Nucleus accumbens (tissue), 56 donors: ENCODE results near the gene COL18A1.

Experiments
- DNase-seq, 56 donors: peaks; one replicate each; lab custom pipeline; 2025; lab: John Stamatoyannopoulos, UW

COL18A1 gene

DNA sequence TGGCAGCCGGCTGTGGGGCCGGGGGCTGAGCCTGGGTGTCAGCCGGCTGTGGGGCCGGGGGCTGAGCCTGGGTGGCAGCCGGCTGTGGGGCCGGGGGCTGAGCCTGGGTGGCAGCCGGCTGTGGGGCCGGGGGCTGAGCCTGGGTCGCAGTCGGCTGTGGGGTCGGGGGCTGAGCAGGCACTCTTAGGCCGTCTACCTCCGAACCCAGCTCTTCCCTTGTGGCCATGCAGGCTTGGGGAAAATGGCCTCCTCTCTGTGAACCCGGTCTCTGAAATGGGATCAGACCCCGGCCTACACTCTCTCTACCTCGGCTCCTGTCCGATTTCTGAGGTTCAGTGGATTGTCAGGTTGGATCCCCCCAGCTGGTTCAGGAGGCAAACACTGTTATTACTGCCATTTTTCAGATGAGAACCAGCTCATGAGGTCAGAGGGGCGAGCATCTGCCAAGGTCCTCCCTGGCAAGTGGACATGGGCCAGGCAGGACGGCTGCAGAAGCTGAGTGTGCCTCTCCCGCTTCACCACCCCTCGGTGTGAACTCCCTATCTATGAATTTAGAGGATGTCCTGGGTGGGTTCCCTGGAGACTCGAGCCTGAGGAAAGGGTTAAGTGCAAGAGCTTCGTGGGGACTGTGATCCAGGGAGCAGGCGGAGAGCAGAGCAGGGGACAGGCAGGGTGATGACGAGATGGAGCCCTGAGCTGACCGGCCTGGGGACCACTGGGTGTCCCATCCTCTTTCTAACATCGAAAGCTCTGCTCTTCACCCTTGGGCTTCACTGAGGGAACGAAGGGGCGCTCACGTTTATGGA lies 10.9 kb upstream of the COL18A1 start:
- no peak for DNase-seq

DNA sequence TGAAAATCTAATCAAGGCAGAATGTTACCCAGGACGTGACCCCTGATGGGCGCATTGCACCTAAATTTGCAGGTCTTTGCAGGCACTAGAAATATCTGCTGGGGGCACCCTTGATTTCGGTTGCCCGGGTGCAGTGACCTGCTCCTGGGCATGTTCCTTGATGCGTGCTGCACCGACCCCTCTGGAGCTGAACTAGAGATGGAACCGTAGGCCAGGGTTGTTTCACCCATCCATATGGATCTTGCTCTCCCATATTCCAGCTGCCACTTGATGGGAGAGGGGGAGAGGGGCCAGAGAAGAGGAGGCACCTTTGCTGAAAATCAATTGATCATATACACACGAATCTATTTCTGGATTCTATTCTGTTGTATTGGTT lies 8.4 kb upstream of the COL18A1 start:
- DNase-seq, result no peak

DNA sequence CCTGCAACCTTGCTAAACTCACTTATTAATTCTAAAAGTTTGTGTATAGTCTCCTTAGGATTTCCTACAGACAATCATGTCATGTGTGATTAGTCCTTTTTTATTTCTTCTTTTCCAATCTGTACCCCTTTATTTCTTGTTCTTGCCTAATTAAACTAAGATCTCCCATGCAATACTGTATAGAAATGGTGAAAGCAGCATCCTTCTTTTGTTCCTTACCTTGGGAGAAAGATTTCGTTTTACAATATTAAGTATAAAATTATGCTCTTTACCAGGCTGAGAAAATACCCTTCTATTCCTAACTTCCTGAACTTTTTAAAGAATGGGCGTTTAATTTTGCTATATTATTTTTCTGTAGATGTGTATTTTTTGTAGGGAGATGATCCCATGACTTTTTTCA lies 7.6 kb upstream of the COL18A1 start:
- no peak for DNase-seq

DNA sequence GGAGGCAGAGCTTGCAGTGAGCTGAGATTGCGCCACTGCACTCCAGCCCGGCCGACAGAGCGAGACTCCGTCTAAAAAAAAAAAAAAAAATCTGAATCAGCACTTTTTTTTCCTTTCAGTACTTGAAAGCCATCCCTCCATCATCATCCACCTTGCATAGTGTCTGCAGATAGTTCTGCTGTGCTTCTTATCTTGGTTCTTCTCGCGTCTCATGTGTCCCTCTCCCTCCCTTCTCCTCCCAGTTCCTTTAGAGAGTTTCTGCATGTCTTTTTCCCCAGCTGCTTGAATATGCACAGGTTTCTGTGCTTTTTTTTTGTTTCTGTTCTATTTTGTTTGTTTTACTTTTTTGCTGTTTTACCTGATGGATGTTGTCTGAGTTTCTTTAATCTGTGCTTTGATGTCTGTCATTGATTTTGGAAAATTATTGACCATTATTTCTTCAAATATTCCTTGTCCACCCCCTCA lies 3.9 kb upstream of the COL18A1 start:
- no peak for DNase-seq

DNA sequence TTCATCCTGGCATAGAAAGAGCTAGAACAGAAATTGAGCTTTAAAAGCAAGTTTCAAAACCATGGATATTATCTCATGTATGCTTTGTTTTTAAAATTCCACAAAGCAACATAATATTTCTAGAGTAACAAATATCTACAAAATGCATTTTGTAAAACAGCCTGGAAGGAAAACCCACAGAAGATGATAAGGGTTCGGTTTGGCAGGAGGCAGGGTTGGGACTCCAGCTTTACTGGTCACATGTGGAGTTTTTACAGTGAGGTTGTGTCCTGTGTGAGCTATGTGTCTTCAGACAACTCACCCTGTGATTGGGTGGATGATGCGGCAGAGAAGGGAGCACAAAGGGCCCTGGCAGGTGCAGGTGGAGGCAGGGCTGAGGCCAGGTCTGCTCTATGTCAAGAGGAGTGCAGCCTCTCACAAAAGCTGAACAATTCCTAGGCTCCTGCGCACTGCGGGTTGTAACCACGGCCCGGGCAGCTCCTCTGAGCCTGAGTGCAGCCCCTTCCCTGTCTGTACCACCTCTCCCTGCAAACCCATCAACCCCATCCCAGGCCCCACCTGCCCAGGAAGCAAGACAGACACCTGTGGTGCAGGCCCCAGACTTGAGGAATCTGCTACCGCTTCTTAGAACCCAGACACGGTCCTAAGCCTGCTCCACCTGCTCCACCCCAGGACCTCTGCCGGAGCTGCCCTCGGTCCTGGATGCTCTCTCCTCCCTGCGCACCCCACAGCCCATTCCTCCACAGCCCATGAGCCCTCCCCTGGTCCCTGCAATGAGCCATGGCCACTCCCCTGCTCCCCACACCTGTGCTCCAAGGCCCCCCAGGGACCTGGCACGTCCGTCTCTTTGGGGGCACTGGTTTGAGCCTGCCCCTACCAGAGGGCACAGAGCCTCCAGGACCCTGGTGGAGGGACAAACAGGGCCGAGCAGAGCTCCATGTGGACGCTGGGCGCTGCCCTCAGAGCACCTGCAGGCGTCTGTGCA lies 2.8 kb upstream of the COL18A1 start:
- no peak for DNase-seq

DNA sequence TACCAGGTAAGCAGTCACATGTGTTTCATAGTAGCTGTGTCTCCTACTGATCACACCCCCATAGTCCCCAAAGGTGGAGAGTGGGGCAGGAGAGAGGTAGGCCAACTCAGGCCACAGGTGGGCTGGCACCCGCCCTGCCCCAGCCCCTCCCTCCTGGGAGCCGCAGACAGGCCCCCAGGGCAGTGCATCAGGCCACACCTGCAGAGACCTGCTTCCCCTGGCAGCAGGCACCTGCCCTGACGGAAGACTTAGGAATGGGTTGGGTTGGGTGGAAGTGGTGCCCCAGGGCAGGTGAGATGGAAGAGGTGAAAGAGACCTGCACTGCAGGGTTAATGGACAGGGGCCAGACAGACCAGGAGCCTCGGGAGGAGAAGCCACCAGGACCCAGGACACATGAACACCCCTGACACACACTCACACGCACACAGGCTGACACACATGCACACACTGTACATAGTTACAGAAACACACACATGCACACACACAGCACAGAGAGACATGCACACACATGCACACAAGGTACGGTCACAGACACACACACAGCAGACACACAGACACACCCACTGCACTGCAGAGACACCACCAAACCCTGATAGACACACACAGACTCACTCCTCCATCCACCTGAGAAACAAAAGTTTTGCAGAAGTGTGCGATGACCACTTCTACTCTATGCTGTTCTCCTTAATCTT lies 1.7 kb upstream of the COL18A1 start:
- no peak for DNase-seq

DNA sequence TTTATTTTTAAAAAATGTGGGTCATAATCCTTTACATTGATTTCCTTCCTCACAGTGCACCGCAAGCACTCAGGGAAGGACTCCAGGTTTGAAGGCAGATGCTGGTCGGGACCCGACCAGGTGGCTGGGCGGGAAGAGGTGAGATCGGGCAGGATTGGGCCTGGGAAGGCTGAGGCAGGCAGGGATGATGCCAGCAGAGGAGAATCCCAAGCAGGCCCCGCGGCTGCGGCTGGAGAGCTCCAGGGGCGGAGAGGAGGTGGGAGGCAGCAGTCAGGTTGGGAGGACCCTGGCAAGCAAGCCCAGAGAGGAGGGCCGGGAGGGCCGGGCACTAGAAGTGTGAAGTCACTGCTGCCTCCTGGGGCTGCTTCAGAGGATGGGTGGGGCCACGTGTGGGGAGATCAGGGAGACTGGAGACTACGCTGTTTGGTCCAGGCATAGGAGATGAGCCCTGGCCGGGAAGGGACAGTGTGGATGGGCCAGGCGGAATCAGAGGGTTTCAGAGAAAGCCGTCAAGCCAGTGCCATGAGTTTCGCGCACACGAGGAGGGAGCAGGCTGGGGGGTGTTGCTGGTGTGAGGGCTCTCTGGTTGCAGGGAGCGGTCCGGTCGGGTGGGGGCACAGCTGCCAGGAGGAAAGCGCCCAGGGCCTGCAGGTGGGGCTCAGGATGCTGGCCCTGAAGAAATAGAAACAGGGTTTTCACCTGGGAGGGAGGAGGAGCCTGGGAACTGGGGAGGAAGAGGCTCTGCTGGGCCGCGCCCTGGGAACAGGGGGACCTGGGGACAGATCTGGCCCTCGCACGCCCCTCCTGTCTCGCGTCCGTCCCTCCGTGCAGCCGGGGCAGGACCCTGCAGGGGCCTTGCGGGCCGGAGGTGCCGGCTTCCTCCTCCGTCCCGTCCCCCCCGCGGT lies 888 bp upstream of the COL18A1 start:
- no peak for DNase-seq

DNA sequence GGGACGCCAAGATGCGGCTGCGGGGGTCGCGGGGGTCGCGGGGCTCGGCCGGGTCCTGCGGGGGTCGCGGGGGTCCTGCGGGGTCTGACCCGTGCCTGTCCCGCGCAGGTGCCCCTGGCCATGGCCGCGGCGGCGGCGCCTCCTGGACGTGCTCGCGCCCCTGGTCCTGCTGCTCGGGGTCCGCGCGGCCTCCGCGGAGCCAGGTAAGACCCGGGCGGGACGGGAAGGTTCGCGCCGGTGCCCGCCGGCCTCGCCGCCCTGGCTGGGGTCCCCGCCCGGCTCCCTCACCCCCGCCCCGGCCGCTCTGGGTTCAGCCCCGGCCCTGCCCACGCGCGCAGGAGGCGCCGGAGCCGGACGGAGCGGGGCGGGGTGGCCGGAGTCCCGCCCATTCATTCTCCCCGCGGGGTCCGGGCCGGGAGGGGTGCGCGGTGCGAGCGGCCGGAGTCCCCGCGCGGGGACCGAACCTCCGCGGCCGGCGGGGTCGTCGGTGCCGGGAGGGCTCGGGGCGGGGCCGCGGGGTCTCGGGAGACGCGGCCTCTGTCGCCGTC lies 380 bp downstream of the COL18A1 start:
- DNase-seq, result peak in 2 of 56 donors; percentile 14 to 15

DNA sequence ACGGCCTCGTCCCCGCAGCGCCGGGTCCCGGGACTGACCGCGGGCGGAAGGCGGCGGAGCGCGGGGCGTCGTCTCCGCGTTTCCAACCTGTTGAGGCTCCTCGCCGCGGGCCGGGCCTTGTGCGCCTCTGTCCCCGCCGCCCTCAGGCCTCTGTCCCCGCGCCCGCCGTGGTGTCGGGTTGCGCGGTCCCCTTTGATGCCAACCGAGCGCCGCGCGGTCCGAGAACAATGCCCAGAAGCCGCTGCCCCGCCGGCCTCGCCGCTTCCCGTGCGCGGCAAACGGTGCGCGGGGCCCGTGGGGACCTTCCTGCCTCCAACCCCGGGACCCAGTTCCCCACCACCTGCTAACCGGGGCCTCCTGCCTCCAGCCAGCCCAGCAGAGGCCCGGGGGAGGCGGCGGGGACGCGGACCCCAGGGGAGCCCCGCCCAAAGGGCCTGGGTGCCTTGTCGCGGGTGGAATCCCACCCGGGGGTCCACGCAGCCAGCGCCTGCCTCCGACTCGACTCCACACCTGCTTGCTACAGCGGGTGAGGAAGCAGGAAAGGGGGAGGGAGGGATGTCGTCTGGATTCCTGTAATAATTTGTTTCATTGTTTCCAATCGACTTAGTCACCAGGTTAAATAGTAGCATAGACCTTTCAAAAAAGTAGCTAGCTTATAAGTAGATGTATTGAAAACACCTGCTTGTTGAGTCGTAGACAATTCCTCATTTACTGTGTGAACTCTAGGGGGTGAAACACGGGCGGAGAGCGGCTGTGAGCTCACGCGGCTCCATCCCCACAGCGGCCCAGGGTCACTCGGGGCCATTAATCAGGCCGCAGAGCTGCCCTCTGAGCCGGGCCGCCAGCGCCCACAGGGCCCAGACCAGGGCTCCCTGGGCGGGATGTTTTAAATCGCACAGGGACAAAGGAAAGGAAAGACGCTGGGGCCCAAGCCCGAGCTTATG lies 1.1 kb downstream of the COL18A1 start:
- no peak for DNase-seq

DNA sequence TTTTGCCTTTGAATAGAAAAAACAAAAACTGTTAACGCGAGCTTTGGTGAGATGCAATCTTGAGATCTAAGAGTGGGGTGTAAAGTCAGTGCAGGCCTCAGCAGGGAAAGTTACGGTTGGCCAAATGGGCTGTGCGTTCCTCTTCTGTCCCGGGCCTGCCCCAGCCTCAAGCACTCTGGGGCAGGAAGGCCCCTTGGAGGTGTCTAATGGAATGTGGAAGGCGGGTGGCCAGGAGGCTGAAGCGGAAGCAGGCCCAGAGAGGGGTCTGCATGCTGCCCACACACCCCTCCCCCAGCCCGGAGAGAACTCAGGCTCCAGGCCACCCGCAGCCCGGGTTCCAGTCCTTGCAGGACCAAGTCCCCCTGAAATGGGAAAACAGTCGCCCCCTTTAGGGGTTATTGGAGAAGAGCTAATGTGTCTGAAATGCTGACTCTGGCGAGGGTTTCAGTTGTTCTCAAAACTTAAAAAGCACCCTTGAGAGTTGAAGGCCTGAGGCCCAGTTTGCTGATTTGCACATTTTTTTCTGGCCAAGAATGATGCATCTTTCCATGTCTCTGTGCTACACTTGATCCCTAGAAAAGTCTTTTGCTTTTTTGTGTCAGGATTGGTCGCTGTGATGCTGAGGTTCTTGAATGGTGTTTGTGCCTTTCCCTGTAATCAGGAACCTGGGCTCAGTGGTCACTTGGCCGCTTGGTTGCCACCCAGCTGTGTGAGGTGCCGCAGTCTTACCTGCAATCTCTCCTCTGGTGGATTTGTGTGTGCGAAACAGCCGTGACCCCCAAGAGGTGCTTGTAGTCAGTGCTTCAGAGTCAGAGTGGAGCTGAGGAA lies 2.0 kb downstream of the COL18A1 start:
- DNase-seq, result no peak

DNA sequence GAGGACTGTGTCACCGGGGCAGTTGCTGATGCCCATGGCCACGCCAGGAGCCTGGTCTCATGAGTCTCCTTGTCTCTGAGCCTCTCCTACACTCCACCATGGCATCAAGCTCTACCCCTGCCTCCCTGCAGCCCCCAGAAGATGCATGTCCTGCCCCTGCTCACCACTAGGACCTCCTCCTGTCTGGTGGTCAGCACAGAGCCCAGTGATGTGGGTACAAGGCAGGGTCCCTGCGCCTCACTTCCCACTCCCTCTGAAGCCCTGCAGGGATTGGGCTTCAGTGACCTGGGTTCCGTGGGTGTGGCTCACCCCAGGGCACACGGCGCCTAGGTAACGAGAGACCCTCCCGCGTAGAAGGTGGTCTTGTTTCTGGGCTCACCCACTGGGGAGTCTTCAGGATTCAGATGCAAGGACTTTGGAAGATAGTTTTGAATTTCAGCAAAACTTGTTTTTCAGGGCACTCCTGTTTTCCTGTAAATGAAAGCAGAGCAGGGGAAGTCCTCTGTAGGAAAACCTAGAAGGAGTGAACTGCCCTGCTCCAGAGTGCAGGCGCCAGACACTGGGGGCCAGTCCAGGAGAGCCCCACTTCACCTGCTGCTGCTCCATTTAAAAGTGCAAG lies 2.8 kb downstream of the COL18A1 start:
- DNase-seq, result no peak

DNA sequence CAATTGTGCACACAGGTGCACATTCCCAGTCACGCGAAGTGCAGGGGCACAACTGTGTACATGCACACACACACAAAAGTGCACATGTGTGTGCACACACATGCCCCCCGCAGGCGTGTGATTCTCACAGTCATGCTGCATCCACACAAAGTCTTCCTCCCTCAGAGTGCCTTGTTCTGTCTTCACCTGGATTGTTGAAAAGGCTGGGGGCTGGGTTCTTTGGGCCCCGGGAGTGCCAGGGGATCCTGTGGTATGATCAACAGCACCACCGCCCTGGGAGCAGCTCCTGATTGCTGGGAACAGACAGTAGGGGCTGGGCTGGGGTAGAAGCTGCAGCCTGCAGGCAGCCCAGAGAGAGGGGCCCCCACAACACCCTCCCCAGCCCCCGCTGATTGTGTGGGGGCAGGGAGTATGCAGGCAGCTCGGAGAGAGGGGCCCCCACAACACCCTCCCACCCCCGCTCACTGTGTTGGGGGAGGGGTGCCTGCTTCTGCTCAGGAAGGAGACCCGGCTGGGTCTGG lies 3.4 kb downstream of the COL18A1 start:
- DNase-seq, result no peak

DNA sequence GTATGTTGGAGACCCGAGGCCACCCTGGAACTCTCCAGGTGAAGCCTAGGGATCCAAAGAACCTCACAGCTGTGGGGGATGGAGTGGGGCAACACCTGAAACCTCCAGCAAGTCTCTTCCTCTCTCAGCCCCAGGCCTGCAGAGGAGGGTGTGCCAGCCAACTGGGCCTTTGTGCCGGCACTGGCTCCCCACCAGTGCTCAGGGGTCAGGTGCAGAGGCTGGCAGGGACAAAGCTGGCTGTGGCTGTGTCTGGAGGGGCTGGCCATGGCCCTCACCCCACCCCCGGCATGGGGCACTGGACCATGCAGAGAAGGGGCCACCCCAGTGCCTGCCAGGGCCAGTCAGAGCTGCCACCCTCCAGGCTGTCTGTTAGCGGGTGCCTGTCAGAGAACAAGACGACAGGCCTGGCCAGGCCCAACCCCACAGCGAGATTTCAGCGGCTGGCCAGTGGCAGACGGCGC lies 3.9 kb downstream of the COL18A1 start:
- peak in 2 of 56 donors; percentile 15 to 27 for DNase-seq

DNA sequence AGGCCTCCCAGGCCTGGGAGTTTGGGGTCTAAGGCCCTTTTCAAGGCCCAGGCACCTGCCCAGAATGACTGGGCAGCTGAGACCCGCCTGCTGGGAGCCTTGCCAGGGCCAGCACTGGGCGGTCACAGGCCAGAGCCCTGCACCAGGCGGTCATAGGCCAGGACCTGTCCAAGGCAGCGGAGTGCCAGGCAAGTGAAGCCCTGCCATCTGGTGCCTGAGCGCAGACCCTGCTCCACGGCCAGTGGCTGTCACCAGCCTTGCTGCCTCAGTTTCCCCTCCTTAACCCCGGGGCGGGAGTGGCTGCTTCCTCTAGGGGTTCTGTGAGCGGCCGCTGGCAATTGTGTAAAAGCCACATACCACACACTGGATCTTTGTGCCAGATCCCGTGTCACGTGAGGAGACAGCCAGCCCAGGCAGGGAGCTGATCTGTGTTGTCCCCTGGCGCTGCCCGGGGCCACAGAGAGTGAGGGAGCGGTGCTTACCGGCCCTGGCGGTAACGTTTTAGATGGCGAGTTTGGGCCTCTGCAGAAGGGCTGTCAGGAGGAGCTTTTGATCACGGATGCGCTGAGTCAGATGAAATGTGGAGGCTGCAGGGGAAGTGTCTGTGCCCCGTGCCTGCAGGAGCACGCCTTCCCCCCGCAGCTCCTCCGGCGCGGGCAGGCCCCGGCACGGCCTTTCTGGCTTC lies 4.6 kb downstream of the COL18A1 start:
- DNase-seq, result peak in 15 of 56 donors; percentile 6 to 63 (median 32)

DNA sequence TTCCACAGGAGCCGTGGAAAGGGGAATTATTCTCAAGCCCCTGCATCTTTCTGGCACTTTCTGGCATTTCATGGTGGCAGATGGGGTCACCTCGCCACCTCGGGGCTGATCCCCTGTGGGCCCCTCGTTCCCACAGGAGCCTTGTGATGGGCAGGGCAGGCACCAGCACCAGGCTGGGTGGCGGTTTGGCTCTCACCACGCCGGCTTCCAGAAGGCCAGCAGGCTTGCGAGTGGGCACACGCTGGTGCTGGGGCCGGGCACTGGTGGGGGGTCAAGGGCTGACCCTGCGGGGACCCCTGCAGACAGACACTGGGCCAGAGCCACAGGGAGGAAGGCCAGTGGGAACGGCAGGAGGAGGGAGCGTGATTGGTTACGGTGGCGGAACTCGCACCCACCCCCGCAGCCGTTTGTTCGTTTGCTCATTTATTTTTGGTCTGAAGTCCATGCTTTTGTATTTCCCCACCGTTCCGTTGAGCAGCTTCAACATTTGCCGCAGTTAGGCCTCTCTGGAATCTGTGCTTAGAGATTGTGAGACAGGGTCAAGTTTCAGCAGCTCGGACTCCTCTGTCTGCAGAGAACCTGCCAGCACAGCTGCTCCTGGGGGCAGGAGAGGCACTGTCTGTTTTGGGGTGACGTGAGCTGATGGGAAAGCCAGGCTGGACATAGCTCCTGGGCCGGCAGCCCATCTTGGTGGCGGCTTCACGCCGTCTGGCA lies 5.3 kb downstream of the COL18A1 start:
- no peak for DNase-seq
